GM18909 (cell line): ENCODE results near the gene TMEM218.
"Not testable (repeated sequence)": the region's sequence is repeated elsewhere in the genome, so short reads cannot be mapped to it uniquely, and the experiment has no call there.

Experiments used
- ATAC-seq: cut with Tn5 transposase; IDR thresholded peaks from one replicate; pipeline ENCODE4 v1.9.1; 2021; ENCODE audit warnings: mild to moderate bottlenecking; ENCODE audit not compliant: unreplicated experiment, poor library complexity

The TMEM218 gene

GRCh38 chr11:125091247-125091876 lies 20.1 kb downstream of the TMEM218 start:
- ATAC-seq, result peak; percentile 63

DNA sequence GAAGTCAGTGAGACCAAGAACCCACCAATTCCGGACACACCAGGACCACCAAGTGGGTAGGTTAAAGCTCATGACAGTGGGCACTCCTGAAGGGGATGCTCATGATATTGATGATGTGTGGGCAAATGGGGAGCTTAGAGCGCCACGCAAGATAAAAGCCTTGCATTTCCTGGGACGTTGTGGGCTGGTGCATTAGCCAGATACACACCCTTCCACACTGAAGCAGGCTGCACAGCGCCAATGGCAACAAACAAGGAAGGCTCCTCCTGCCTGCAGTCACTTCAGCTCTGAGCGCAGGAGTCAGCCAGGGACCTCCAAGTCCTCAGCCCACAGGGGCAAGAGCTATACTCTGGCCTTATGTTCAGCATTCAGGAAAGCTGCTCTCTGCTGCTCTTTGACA lies 20.6 kb downstream of the TMEM218 start:
- ATAC-seq, result no peak

- not testable (repeated sequence) for ATAC-seq
These were observed 21.3 kb downstream of the TMEM218 start for GRCh38 chr11:125090151-125090550.

GRCh38 chr11:125089481-125089880 lies 21.9 kb downstream of the TMEM218 start:
- not testable (repeated sequence) for ATAC-seq

GRCh38 chr11:125088576-125089455 lies 22.6 kb downstream of the TMEM218 start:
- ATAC-seq, result no peak

- ATAC-seq, result no peak
These were observed 23.3 kb downstream of the TMEM218 start for GRCh38 chr11:125088123-125088522.

DNA sequence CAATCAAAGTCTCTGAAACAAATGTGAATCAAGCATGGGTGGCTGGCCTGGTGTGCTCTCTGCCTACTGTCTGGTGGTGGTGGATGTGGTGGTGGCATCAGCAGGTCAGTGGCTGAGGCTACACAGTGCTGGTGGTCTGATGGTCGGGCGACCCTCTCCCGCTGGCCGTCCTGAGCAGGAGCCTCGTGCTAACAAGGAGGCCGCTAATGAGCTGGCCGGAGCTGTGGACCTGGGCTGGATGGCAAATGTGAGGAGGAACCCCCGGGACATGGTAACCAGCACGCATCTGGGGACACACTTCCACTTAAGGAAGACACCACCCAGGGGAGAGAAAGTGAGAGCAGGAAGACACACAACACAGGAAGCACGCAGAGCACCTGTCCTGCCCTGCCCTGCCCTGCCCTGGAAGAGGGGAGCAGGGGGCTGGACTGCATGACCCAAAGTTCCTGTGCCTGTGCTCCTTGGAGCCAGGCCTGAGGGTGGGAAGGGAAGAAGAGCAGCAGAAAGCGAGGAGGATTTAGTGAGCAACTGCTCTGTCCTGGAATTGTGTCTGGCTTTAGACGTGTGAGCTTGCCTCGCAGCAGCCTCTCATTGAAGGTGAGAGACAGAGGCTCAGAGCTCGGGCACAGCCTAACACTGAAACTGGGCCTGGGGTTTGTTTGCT lies 24.7 kb downstream of the TMEM218 start:
- ATAC-seq, result no peak

GRCh38 chr11:125085301-125086081 lies 25.9 kb downstream of the TMEM218 start:
- ATAC-seq, result no peak

GRCh38 chr11:125084761-125085231 lies 26.6 kb downstream of the TMEM218 start:
- no peak for ATAC-seq

GRCh38 chr11:125084057-125084416 lies 27.4 kb downstream of the TMEM218 start:
- ATAC-seq, result no peak

- no peak for ATAC-seq
These were observed 27.9 kb downstream of the TMEM218 start for GRCh38 chr11:125083312-125084056.

- ATAC-seq, result no peak
These were observed 28.7 kb downstream of the TMEM218 start for GRCh38 chr11:125082611-125083311.

DNA sequence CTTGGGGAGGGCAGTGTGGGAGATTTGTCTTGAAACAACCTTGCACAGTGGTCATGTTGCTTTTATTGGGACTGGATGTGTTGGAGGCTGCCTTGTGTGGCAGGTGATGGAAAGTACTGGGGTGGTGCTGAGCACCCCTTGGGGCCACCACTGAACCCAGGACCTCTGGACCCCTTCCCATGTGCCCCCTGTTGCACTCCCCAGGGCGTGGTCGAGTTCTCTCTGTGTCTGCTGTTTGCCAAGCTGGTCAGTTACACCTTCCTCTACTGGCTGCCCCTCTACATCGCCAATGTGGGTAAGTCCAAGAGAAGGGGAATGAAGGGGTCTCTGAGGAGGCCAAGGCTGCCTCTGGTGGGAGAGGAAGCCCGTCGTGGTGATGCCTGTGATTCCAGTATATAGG lies 29.4 kb downstream of the TMEM218 start:
- no peak for ATAC-seq

DNA sequence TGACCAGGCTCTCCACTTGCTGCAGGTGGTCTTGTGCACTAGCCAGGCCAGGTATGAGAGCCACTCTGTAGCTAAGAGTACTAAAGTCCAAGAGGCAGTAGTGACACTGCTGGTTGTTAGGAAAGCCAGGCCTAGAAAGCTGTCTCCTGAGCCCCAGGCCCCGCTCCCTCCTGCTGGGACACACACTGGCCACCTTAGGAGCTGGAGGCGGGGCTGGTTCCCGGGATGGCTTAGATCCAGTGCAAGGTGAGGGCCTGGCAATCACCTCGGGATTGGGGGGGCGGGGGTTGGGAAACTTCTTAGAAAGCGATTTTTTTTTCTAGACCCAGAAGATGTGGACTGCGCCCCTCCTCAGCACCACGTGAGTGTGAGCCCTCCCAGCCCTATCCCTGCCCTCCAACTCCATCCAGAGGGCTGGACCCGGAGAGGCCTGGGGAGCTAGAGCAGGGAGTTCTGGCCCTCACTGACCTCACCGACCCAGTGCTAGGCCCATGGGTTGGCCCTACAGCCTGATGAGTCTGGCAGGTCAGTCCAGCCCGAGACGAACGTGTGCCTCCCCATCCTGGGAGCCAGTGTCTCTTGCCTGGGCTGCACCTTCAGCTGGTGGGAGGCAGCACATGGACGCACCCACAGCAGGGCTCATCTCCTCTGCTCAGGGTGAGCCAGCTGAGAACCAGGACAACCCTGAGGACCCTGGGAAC lies 30.2 kb downstream of the TMEM218 start:
- ATAC-seq, result no peak

DNA sequence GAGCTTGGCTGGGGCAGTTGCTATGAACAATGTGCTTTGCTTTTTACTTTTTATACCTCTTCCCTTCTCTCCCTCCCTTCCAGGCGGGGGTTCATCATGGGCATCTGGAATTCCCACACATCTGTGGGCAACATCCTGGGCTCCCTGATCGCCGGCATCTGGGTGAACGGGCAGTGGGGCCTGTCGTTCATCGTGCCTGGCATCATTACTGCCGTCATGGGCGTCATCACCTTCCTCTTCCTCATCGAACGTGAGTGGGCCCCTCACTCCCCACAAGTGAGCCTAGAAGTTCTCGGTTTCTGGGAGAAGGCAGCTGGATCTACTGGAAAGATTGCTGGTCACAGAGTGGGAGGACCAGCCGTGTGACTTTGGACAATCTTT lies 30.9 kb downstream of the TMEM218 start:
- no peak for ATAC-seq

GRCh38 chr11:125079878-125080530 lies 31.4 kb downstream of the TMEM218 start:
- no peak for ATAC-seq

DNA sequence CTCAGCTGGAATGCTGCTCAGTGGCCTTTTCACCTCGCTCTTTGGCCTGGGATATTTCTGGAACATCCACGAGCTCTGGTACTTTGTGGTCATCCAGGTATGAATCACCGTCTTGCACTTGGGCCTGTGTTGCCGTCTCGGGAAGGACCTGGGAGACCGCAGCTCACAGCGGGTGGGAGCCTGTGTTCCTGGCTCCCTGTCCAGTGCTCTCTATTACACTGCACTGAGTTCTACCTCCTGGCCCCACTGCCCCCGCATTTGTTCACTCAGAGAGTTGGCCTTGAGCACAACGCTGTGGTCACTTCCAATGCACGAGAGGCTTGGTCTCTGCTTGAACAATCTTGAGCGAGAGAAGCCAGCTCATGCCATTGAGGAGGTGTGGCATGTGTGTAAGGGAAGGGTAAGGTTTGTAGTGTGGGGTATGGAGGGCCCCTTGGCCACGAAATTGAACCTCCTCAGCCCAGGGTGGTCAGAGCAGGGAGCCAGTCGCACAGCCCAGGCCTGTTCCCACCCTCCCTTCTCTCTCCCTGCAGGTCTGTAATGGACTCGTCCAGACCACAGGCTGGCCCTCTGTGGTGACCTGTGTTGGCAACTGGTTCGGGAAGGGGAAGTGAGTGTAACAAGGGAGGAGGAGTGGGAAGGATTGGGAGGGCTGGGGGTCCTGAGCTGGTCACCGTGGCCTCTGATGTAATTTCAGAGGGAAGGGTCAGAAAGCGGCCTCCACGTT lies 32.1 kb downstream of the TMEM218 start:
- ATAC-seq, result no peak
